ENCODE data around the gene OR2J2.
"Not testable (repeated sequence)": the region's sequence is repeated elsewhere in the genome, so short reads cannot be mapped to it uniquely, and the experiment has no call there.

OR2J2 gene

GRCh38 chr6:29170607-29171006 is at the start of gene OR2J2:
Gene OR2J2 (plus strand): TSS chr6:29170907. CDS start chr6:29173636, 2,729 bp downstream.
- not testable (repeated sequence) for DNase-seq (ENCODE audit: low read depth)

GRCh38 chr6:29129326-29130012 is 41.2 kb upstream of the OR2J2 start:
- no peak for DNase-seq (ENCODE audit: low read depth)

- no peak for DNase-seq (ENCODE audit: low read depth)
Measured at GRCh38 chr6:29130644-29131043, 40.1 kb upstream of the OR2J2 start.

- DNase-seq (ENCODE audit: low read depth), result no peak
Measured at GRCh38 chr6:29131691-29132090, 39.0 kb upstream of the OR2J2 start.

GRCh38 chr6:29137724-29138123 is 33.0 kb upstream of the OR2J2 start:
- DNase-seq (ENCODE audit: low read depth), result no peak

- no peak for DNase-seq (ENCODE audit: low read depth)
Measured at GRCh38 chr6:29141606-29142005, 29.1 kb upstream of the OR2J2 start.

- no peak for DNase-seq (ENCODE audit: low read depth)
Measured at GRCh38 chr6:29142309-29142708, 28.4 kb upstream of the OR2J2 start.

GRCh38 chr6:29146179-29146578 is 24.5 kb upstream of the OR2J2 start:
- DNase-seq (ENCODE audit: low read depth), result no peak

GRCh38 chr6:29147074-29147473 is 23.6 kb upstream of the OR2J2 start:
- no peak for DNase-seq (ENCODE audit: low read depth)

- DNase-seq (ENCODE audit: low read depth), result not testable (repeated sequence)
Measured at GRCh38 chr6:29149444-29149843, 21.3 kb upstream of the OR2J2 start.

- no peak for DNase-seq (ENCODE audit: low read depth)
Measured at GRCh38 chr6:29153083-29153482, 17.6 kb upstream of the OR2J2 start.

- not testable (repeated sequence) for DNase-seq (ENCODE audit: low read depth)
Measured at GRCh38 chr6:29155182-29155581, 15.5 kb upstream of the OR2J2 start.

GRCh38 chr6:29159922-29160321 is 10.8 kb upstream of the OR2J2 start:
- DNase-seq (ENCODE audit: low read depth), result not testable (repeated sequence)

GRCh38 chr6:29165571-29165970 is 5.1 kb upstream of the OR2J2 start:
- not testable (repeated sequence) for DNase-seq (ENCODE audit: low read depth)

- no peak for DNase-seq (ENCODE audit: low read depth)
Measured at GRCh38 chr6:29171736-29172135, 1.0 kb downstream of the OR2J2 start.

- DNase-seq (ENCODE audit: low read depth), result no peak
Measured at GRCh38 chr6:29183594-29183993, 12.9 kb downstream of the OR2J2 start.

- DNase-seq (ENCODE audit: low read depth), result not testable (repeated sequence)
Measured at GRCh38 chr6:29188659-29189058, 18.0 kb downstream of the OR2J2 start.

- no peak for DNase-seq (ENCODE audit: low read depth)
Measured at GRCh38 chr6:29200767-29201662, 30.3 kb downstream of the OR2J2 start.

- no peak for DNase-seq (ENCODE audit: low read depth)
Measured at GRCh38 chr6:29201966-29202365, 31.3 kb downstream of the OR2J2 start.

- no peak for DNase-seq (ENCODE audit: low read depth)
Measured at GRCh38 chr6:29211488-29211887, 40.8 kb downstream of the OR2J2 start.

- DNase-seq (ENCODE audit: low read depth), result no peak
Measured at GRCh38 chr6:29216528-29216927, 45.8 kb downstream of the OR2J2 start.

GRCh38 chr6:29217242-29217641 is 46.5 kb downstream of the OR2J2 start:
- DNase-seq (ENCODE audit: low read depth), result not testable (repeated sequence)

GRCh38 chr6:29218056-29218455 is 47.3 kb downstream of the OR2J2 start:
- DNase-seq (ENCODE audit: low read depth), result not testable (repeated sequence)
